GM20000 (cell line): Measurements from ENCODE around the gene LZIC.

ENCODE experiments used
- DNase-seq: peaks from one replicate; pipeline ENCODE4 v3.0.0; 2012; ENCODE audit warnings: low spot score
- TF ChIP-seq, protein P1 (sequence below): IDR thresholded peaks from 2 replicates; pipeline ENCODE4 v1.5.1; 2012; ENCODE audit warnings: mild to moderate bottlenecking, control low read depth; ENCODE audit errors: extremely low read depth, missing control alignments

Gene LZIC

DNA sequence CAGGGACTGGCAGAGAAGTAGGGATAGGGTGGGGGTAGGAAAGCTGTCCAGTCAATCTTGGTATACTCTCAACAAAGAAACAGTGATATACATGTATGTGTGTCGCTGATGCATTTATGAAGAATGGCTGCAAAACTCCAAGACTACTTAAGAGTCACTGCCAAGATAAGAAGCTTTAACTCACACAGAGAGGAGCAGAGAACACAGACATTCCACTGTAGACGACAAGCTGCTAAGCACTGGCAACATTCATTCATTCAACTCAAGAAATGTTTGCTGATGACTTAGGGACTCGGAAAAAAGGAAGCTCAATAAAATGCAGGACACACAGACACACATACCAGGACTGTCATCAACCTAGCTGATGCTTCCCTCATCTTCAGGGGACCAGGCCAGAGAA, 38.6 kb downstream of the LZIC start:
- DNase-seq: no peak

DNA sequence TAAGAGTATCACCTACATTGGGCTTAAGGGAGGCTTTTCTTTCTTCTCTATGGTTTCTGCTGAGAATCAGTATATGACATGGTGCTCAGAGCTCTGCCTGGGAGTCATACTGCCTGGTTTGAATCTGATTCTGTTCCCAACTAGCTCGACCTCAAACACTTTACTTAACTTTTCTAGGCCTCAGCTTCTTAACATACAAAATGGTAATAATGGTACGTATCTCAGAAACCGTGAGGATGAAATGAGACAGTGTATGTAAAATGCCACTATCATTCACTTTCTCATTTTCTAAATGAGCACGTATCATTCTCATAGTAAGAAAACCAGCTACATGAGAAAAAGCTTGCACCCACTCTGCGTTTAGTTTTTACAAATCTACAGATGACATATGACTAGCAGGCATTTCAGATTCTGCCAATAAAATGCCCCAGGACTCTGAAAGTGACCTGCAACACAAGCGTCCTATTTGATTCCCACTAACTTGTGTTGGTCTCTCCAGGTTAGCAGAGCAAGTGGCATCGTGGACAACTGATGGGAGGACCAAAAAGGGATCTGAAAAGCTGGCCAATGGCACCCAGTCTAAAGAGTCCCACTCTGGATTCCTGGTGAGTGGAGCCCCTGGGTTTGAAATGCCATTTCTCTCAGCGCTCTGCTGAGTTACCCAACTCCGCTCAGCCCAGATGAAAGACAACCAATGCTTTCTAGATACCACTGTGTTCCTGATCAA, 39.2 kb downstream of the LZIC start:
- TF ChIP-seq, protein P1, sequence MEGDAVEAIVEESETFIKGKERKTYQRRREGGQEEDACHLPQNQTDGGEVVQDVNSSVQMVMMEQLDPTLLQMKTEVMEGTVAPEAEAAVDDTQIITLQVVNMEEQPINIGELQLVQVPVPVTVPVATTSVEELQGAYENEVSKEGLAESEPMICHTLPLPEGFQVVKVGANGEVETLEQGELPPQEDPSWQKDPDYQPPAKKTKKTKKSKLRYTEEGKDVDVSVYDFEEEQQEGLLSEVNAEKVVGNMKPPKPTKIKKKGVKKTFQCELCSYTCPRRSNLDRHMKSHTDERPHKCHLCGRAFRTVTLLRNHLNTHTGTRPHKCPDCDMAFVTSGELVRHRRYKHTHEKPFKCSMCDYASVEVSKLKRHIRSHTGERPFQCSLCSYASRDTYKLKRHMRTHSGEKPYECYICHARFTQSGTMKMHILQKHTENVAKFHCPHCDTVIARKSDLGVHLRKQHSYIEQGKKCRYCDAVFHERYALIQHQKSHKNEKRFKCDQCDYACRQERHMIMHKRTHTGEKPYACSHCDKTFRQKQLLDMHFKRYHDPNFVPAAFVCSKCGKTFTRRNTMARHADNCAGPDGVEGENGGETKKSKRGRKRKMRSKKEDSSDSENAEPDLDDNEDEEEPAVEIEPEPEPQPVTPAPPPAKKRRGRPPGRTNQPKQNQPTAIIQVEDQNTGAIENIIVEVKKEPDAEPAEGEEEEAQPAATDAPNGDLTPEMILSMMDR: no peak
- DNase-seq: no peak

More for the DNA sequence above, 38.6 kb downstream of the LZIC start:
- TF ChIP-seq, protein P1: no peak

DNA sequence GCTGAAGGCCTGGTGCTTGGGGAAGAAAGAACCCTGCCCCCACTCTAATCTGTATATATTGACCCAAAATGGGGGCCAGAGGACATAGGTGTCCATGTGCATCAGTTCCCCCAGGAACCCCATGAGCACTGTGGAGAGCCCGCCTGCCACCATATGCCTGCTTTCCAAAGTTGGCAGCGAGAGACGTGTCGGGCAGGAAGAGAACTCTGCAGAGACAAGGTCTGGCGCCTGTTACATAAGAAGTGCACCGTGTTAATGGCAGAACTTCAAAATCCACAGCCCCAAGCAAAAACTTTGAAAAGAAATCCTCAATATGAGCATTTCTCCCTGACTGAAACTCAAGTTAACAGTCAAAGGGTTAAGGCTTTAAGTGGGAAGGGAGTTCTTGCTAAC, 41.1 kb downstream of the LZIC start:
- DNase-seq: no peak
- TF ChIP-seq, protein P1: no peak

DNA sequence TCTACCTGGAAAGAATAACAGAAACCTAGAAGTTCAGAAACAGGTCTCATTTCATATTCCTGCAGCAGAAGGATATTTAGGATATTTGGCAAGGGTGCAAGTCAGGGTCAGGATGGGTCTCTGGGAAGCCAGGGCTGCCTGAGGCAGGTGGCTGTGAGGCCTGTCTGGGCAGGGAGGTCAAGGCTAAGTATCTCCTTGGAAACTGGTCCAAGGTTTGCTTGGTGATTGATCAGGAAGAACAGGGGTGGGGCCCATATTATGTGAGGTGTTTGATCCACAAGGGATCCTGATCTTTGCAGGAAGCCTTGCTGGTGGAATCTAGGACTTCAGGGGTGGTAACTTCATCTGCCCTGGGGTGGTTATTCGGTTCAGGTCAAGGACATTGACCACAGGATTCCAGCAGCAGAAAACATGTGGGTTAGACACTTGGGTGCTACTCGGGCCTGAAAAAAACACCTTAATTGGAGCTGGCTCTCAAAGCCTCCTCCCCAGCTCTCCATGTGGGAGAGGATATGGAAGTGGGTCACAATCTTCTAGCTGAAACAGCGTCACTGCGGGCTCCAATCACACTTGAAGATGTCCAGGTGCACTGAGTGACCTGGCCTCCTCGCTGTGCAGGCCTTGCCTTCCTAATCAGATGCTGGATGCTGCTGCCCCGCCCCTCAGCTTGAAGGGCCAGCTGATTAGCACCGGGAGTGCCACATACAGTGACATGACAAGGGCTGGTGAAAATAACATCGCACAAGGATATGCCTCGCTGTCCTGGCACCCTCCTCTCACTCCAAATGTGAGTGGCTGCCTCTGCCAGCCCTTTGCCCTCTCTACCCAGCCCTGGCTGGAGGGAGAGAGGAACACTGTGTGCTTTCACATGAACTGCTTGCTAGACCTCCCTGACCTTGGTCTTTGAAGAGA, 41.8 kb downstream of the LZIC start:
- DNase-seq: no peak

DNA sequence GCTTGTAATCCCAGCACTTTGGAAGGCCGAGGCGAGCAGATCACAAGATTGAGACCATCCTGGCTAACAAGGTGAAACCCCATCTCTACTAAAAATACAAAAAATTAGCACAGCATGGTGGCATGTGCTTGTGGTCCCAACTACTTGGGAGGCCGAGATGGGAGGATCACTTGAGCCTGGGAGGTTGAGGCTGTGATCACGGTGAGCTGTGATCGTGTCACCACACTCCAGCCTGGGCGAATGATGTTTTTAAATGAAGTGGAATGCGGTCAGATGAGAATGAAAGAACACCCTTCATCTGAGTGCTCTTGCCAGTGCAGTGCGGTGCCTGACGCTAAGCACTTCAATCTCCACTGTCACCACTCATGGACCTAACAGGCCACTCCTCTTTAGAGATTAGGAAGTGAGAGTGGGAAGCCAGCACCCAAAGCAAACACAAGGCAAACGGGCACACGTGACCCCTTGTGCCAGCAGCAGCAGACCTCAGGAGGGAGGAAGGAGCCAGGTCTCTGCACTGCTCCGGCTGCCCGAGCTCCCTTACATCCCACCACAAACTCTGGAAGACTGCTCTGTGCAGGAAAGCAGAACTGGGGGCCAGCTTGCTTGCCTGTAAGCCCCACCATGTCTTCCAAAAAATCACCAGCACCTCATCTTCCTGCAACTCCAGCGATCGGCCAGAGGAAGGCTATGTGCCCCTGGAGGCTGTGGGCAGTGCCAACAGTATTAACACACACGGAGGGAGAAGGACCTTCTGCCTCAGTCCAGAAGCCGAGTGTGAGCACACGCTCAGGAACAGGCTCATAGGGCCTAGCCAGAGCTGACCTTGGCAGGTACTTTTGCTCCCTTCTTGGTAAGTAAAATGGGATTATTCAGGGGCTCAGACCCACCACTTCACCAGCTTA, 42.8 kb downstream of the LZIC start:
- no peak for DNase-seq
- TF ChIP-seq, protein P1: no peak

More for the DNA sequence above, 41.8 kb downstream of the LZIC start:
- TF ChIP-seq, protein P1: no peak

DNA sequence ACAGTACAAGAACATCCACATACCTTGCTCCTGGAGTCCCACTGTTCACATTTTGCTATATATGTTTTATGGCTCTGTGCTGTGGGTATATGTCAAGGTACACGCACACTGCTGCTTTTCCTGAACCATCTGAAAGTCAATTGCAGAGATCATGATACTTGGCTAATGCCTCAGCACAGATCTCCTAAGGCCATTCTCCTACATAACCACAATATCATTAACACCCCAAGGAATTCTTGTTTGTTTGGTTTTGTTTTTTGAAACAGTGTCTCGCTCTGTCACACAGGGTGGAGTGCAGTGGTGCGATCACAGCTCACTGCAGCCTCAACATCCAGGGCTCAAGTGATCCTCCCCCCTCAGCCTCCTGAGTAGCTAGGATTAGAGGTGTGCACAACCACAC, 49.1 kb downstream of the LZIC start:
- no peak for DNase-seq
- TF ChIP-seq, protein P1: no peak
